Cardiac muscle cell (in vitro differentiated cells and primary cell): ENCODE results near the gene DHCR24. TPM values are rescaled to one million over a fixed set of nuclear protein-coding genes. Genes with fewer than 3 reads are reported as not detected.

Source experiments
- DNase-seq, 2 donors: peaks; one replicate each; pipeline versions ENCODE4 v3.0.0 to v3.0.0-alpha.2; 2010 to 2017; ENCODE audit warnings: low read depth in 1 of 2, low spot score in 1 of 2
- H3K27ac ChIP-seq: fragments of 200-600 bp; sonication (generic); 2 replicates; pipeline ENCODE4 v1.5.1; 2016
- H3K27me3 ChIP-seq: fragments of 200-600 bp; sonication (generic); 2 replicates; pipeline ENCODE4 v1.6.0; 2016; ENCODE audit warnings: control low read depth
- H3K36me3 ChIP-seq: fragments of 200-600 bp; sonication (generic); 2 replicates; pipeline ENCODE4 v1.5.1; 2016; ENCODE audit warnings: control low read depth
- H3K4me1 ChIP-seq: fragments of 200-600 bp; sonication (generic); 2 replicates; pipeline ENCODE4 v1.8.1; 2017; ENCODE audit warnings: low read depth, mild to moderate bottlenecking, mixed run types
- H3K4me3 ChIP-seq: fragments of 200-600 bp; sonication (generic); 2 replicates; pipeline ENCODE4 v1.5.1; 2016; ENCODE audit warnings: mild to moderate bottlenecking
- H3K9me3 ChIP-seq: fragments of 200-600 bp; sonication (generic); 2 replicates; pipeline ENCODE4 v1.5.1; 2017; ENCODE audit warnings: low read depth, mild to moderate bottlenecking, control low read depth
- polyA plus RNA-seq: library from polyadenylated mRNA; unstranded; fragments of >200 nt; fragmentation: Nextera tagmentation; extraction: Ambion mirVana; gene quantifications from 2 replicates; pipeline ENCODE4 v1.2.1, GENCODE V29; 2016
- total RNA-seq: library from RNA; depleted of rRNA; stranded (reverse); fragments of >200 nt; gene quantifications from 2 replicates; pipeline ENCODE4 v1.2.3, GENCODE V29; 2016
- TF ChIP-seq, protein P1 (sequence below): IDR thresholded peaks from 2 replicates; pipeline ENCODE4 v1.5.1; 2012; ENCODE audit warnings: low read depth, mild to moderate bottlenecking, low read length

Gene DHCR24
- total and polyA plus RNA-seq, 2 experiments from 2014 or later = 144 to 181 TPM

DNA sequence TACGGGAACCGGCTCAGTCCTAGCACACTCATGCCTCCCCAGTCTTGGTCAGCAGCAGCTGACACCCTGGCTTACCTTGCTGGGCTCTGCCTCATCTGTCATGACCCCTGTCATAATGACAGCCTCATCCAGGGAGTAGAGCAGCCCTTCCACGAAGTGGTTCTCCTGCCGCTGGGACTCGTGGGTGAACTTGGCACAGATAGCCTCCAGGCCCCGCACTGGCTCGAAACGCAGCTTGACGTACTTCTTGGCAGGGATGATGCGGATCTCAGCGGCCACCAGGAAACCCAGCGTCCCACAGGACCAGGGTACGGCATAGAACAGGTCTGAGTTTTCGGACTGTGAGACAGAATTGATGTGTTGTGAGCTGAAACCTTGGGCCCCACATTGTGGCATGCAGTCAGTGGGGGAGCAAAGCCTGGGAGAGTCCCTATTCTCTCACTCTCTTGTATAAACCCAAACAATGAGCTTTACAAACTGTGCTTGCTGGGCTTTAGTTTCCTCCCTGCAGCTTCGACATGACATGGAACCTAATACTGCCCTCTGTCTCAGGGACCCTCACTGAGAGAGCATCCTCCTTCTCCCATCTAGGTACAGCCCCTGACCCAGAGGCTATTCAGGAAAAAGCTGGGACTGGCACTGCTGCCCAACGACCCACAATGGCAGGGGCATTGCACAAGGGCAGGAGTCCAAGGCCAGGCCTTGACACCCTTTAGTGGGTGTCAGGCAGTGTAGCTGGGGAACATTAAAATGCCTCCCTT is 15.5 kb downstream of the DHCR24 start:
- H3K27me3 ChIP-seq = no peaks in the 10 kb centered on the region
- H3K36me3 ChIP-seq = peaks cover 69% of the 10 kb centered on the region
- no peak overlapping the region for H3K27ac ChIP-seq
- TF ChIP-seq, protein P1, sequence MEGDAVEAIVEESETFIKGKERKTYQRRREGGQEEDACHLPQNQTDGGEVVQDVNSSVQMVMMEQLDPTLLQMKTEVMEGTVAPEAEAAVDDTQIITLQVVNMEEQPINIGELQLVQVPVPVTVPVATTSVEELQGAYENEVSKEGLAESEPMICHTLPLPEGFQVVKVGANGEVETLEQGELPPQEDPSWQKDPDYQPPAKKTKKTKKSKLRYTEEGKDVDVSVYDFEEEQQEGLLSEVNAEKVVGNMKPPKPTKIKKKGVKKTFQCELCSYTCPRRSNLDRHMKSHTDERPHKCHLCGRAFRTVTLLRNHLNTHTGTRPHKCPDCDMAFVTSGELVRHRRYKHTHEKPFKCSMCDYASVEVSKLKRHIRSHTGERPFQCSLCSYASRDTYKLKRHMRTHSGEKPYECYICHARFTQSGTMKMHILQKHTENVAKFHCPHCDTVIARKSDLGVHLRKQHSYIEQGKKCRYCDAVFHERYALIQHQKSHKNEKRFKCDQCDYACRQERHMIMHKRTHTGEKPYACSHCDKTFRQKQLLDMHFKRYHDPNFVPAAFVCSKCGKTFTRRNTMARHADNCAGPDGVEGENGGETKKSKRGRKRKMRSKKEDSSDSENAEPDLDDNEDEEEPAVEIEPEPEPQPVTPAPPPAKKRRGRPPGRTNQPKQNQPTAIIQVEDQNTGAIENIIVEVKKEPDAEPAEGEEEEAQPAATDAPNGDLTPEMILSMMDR = no peak
- DNase-seq = no peak
- H3K9me3 ChIP-seq = no peaks in the 10 kb centered on the region
- H3K4me1 ChIP-seq = no peaks in the 10 kb centered on the region
- H3K4me3 ChIP-seq = no peak overlapping the region

DNA sequence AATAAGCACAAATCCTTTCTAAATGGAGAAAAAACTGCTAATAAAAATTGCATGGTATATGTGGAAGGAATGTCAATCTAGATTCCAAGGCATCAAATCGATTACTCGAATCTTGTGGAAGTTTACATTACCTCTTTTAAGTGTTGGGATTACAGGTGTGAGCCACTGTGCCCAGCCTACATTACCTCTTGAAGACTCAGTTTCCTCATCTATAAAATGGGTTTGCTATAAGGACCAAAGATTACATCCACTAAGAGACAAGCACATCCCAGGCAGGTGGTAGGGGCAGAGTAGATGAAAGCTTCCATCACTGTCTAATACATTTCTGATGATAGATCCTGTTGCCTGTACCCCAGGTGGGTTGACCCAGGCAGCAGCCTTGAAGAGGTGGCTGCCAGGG is 16.1 kb downstream of the DHCR24 start:
- no peaks in the 10 kb centered on the region for H3K9me3 ChIP-seq
- no peak overlapping the region for H3K4me3 ChIP-seq
- no peaks in the 10 kb centered on the region for H3K4me1 ChIP-seq
- no peaks in the 10 kb centered on the region for H3K27me3 ChIP-seq
- H3K27ac ChIP-seq = no peak overlapping the region
- peaks cover 72% of the 10 kb centered on the region for H3K36me3 ChIP-seq
- no peak for DNase-seq
- TF ChIP-seq, protein P1 = no peak

DNA sequence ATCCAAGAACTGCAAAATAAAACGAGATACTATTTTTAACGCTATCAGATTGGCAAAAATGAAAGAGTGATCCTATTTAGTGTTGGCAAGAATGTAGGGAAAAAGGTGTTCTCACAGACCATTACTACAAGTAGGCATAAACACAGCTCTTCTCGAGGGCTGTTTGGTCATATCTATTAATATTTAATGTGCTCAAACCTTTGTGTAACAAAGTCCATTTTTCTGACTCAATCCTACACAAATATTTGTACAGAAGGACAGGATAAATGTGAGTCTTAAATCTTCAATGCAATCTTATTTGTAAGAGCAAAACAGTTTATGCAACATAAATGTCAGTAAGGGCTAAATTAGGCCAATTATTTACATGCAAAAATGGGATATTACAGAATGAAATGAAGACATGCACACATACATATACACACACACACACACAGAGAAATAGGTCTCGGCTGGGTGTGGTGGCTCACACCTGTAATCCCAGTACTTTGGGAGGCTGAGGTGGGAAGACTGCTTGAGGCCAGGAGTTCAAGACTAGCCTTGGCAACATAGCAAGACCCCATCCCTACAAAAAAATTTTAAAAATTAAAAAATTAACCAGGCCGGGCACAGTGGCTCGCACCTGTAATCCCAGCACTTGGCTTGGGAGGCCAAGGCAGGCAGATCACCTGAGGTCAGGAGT is 17.7 kb downstream of the DHCR24 start:
- Histone ChIP-seq H3K36me3 (peaks cover 64% of the 10 kb centered on the region), H3K27me3 (no peaks in the 10 kb centered on the region), H3K4me1 (no peaks in the 10 kb centered on the region), H3K9me3 (no peaks in the 10 kb centered on the region), H3K27ac (no peak overlapping the region), H3K4me3 (no peak overlapping the region)
- no peak for DNase-seq
- TF ChIP-seq, protein P1 = no peak

DNA sequence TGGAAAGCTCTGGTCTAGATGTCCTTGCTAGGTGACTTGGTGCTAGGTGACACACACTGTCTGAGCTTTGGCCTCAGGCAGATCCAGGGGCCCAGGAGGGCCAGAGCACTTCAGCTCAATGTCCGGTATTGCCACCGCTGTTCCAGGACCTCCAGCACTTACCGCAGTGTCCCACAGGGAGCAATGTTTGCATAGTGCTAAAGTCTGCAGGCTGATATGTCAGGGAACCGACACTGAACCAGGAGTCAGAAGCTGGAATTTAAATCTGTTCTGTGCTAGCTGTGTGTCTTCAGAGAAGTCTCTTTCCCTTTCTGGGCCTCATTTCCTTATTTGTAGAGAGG is 19.3 kb downstream of the DHCR24 start:
- Histone ChIP-seq H3K27me3 (no peaks in the 10 kb centered on the region), H3K9me3 (no peaks in the 10 kb centered on the region), H3K27ac (no peak overlapping the region), H3K4me1 (no peaks in the 10 kb centered on the region), H3K4me3 (no peak overlapping the region), H3K36me3 (peaks cover 56% of the 10 kb centered on the region)
- TF ChIP-seq, protein P1 = no peak
- DNase-seq = no peak

DNA sequence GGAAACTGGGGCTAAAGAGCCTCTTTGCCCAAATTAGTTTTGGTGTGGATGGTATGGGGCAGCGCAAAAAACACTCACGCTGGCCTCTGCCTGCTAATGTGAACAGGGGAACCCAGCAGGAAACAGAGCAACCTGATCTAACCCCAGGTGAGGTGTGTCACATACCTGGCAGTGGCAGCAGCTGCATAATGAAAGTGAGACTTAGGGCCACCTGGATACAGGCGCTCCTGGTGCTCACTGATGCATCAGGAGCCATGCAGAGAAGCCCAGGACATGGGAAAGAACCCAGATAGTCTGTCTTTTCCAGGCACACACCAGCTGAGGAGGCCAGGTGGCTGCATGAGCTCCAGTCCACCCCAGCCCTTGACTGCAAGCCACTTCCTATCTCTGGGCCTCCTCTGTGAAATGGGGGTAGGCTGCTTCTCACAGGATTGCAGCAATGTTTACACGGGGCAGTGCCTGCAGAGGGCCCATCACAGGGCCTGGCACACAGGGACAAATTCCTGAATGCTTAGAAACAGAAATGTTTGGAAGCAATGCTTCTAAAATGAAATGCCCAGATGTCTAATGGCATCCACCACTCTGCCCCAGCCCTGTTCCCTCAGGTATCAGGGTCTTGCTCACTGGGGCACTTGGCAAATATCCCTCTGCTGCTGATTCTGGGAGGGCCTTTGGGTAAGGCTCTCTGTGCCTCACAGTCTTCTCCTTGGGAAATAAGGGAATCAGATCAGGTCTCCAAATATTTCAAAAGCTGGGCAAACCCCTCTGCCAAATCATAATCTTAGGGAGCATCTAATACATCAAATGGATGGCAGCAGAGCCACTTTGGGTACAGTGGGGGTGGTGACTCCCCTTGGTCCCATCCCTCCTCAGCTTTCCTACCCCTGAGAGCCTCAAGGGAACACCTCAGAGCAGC is 19.9 kb downstream of the DHCR24 start:
- no peak overlapping the region for H3K27ac ChIP-seq
- TF ChIP-seq, protein P1 = no peak
- no peak overlapping the region for H3K4me3 ChIP-seq
- no peaks in the 10 kb centered on the region for H3K9me3 ChIP-seq
- H3K27me3 ChIP-seq = no peaks in the 10 kb centered on the region
- no peak for DNase-seq
- H3K4me1 ChIP-seq = no peaks in the 10 kb centered on the region
- H3K36me3 ChIP-seq = peaks cover 54% of the 10 kb centered on the region
